GM18519 (cell line): ENCODE results near the gene BCAS3.

Source experiments
- ATAC-seq: cut with Tn5 transposase; IDR thresholded peaks from one replicate; pipeline ENCODE4 v1.9.1; 2021; ENCODE audit warnings: mild to moderate bottlenecking, moderate library complexity; ENCODE audit not compliant: unreplicated experiment, low FRiP score

BCAS3 gene

DNA sequence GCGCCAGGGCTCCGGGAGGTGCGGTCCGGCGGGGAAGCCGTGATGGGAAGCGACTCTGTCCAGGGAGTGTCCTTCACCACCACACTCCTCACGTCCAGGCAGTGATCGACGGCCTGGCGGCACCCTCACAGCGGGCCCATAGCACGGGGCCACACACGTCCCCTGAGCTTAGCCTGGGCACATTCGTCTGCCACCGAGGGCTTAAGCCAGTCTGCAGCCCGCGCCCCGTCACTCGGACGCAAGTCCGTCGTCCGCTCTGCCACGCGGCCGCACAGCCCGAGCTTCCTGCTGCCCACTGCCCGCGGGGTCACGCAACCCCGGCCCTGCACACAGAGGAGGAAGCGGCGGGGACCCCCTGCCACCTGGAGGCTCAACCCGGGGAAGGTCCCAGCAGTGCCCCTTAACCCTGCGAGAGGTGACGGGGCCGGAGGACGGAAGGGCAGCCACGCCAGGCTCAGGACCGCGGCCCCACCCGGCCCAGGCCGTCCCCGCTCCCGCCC is 719.0 kb downstream of the BCAS3 start:
- no peak for ATAC-seq

DNA sequence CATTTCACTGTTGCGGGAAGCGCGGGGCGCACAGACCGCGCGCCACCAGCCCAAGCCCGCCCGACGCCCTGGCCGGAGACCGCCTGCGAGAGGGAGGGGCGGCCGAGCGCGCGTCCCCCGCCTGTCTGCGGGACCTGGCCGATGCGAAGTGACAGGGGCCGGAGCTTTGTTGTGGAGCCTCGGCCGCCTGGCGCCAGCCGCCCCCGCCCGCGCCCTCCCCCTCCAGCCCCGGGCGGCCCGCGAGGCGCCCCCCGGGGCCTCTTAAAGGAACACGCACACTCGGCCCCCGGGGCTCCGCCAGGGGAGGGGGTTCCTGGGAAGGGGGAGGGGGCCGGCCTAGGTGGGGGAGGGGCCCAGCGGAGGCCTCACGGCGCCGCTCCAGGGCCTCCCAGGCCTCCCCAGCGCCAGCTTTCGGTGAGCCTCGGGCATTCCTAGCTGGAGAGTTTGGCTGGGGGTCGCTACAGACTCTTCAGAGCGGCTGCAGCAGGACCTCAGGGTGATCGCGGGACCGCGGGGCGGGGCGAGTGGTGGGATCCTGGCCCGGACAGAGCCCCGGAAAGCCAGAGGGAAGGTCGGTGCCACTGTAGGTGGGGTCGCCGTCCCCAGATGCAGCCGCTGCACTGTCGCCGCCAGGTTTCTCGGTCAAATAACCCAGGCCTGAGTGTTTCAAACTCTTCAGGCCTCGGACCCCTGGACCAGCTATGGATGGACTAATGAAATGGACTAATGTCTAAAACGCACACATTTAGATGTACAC is 719.6 kb downstream of the BCAS3 start:
- no peak for ATAC-seq

DNA sequence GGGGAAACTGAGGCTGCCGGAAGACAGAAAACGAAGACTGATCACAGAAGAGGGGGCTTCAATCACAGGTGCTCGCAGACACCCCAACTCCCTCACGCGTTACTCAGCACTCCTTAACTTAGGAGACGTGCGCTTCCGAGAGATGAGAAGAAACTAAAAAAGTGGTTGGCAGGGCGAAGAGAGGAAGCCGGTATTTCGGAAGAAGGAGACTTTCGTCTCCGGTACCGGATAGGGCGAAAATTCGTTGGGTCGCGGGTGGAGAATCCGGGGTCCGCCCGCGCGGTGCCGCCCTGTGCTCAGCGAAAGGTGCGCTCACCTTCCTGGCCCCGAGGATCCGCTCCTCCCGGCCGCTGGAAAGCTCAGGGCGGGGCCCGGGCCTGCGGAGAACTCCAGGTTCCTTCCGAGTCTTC is 721.1 kb downstream of the BCAS3 start:
- ATAC-seq: no peak

DNA sequence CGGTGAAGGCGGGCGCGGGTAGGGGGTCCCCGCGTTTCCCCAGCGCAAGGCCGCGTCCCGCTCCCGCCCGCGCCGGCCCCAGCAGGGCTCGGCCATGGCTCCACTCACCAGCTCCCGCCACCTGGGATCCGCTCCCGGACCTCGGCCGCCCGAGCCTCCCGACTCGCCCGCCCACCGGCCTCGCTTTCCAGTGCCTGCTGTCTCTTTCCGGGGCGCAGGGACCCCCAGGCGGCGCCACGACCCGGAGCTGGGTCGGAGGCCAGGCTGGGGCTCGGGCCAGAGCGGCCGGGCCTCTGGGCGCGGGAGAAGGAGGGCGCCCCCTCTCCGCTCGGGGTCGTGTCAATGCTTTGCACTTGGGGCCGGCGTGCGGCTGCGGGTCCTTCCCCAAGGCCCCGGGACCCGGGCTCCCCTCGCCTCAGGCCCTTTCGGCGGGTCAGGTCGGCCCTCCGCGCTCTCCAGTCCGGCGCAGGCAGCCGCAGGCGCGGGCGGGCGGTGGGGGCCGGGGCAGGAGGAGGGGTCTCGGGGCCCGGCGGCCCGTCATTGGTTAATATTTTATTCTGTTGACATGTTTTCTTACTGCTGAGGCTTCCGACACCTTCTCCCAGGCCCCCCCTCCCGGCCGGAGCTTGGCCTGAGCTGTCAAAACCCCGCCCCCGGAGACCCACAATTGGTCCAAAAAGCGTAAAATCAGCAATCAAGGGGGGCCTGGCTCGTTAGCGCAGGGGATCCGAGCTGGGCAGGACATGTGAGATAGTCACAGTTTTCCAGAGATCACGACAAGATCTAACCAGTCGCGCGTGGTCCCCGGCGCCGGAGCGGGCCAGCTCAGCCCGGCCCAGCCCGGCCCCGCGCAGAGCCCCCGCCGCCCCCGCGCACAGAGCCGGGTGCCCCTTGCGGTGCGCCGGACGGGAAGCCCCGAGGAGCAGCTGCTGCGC is 721.7 kb downstream of the BCAS3 start, which contains the start of gene TBX2:
TBX2 (plus strand) TSS at position 713 of the 935 bp plus-strand sequence. CDS start 334 bp downstream, outside the sequence.
- ATAC-seq: no peak

DNA sequence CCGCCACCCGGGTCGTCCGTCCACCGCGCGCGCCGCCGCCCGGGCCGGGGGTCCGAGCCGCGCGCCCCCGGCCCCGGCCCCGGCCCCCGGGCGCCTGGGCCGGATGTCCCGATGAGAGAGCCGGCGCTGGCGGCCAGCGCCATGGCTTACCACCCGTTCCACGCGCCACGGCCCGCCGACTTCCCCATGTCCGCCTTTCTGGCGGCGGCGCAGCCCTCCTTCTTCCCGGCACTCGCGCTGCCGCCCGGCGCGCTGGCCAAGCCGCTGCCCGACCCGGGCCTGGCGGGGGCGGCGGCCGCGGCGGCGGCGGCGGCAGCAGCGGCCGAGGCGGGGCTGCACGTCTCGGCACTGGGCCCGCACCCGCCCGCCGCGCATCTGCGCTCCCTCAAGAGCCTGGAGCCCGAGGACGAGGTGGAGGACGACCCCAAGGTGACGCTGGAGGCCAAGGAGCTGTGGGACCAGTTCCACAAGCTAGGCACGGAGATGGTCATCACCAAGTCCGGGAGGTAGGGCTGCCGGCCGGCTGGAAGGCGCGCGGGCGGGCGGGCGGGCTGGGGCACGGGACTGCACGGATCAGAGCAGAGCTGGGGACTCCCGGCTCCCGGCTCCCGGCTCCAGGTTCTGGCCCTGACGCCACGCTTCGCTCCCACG is 722.5 kb downstream of the BCAS3 start:
- no peak for ATAC-seq

DNA sequence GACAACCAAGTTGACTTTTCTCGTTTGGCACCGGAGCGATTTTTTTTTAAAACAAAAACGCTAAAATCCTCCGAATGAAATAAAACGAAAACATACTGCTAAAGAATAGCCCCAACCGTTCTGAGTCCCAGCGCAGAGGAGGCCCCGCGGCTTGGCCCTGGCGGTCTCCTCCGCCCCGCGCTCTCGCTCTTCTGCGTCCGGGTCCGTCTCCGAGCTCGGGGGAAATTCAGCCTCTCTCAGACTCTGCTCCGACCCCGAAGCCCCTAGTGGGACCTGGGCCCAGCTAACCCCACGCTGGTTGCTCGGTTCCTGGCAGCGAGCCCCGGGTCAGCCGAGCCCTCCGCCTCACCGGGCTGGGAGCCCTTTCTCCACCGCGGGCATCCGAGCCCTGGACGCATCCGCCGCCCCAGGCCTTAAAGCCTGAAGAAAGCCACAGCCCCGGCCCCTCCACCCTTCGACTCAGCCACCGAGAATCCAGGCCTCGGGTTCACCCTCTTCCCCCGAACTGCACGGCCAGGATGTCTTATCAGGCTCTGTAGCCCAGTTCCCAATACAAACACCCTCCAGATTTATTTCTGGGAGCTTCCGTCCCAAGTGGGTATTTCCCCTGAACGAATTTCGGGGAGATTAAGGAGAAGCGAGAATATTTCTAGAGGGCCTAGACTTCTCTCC is 723.2 kb downstream of the BCAS3 start:
- no peak for ATAC-seq

DNA sequence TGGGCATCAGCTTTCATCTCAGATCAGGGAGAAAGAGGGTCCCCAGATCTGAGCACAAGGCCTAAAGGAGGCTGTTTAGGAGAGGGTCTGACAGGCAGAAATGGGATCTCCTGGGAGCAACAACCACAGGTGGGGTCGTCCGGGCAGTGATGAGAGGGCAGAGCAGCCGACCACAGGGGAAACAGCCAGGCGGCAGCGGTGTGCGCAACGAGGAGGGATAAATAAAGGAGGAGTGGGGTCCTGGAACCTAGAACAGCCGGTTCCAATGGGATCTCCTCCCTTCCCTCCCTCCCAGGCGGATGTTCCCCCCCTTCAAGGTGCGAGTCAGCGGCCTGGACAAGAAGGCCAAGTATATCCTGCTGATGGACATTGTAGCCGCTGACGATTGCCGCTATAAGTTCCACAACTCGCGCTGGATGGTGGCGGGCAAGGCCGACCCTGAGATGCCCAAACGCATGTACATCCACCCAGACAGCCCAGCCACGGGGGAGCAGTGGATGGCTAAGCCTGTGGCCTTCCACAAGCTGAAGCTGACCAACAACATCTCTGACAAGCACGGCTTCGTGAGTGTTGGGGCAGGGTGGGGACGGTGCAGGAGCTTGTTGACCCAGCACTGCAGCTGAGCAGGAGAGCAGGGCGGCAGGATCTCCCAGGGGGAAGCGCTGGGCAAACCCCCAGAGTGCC is 723.9 kb downstream of the BCAS3 start:
- no peak for ATAC-seq

DNA sequence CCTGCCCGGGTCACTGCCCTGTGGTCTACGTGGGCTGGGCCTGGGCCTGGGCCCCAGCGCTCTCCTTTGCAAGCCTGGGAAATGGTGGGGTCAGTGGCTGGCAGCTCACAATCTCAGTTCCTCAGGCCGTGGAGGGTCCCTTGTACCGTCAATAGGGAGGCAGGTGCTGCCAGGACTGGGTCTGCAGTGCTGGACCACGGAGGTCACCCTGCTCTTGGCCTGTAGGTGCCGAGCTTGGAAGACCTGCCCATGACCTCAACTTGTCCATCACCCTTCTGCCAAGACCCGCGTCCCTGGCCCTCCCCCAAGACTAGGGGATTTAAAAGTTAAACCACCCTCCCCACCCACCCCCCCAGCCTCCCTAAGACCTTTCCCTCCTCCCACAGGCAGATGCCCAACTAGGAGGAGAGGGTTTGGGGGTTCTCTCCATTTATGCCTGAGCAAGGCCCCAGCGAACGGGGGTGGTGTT is 724.5 kb downstream of the BCAS3 start:
- ATAC-seq: no peak

DNA sequence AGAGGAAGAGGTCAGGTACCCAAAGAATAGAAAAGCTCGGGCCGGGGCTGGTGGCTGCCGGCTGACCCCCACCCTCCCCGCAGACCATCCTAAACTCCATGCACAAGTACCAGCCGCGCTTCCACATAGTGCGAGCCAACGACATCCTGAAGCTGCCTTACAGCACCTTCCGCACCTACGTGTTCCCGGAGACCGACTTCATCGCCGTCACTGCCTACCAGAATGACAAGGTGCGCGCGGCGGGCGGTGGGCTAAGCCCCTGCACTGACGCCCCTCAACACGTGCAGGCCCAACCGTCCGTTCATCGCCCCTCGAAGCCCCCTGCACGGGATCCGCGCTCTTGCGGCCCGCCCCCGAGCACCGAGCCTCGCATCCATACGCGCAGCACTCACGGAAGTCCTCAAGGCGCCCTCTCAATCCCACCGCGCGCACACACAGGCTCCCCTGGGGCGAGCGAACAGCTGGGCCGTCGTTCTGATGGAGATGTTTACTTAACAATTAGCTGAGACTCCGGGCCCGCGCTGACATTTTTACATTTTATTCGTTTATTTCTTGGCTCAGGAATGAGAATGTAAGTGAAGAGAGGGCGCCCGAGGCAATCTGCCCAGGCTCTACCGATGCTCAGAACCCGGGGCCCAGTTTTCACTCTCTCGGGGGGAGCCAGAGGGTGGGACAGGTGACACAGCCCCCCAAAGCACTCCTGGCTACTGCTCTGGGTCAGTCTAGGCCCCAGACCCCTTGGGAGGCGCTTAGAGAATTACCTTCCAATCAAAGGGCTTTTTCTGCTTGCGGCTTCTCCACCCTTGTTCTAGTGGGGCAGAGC is 725.5 kb downstream of the BCAS3 start:
- no peak for ATAC-seq

DNA sequence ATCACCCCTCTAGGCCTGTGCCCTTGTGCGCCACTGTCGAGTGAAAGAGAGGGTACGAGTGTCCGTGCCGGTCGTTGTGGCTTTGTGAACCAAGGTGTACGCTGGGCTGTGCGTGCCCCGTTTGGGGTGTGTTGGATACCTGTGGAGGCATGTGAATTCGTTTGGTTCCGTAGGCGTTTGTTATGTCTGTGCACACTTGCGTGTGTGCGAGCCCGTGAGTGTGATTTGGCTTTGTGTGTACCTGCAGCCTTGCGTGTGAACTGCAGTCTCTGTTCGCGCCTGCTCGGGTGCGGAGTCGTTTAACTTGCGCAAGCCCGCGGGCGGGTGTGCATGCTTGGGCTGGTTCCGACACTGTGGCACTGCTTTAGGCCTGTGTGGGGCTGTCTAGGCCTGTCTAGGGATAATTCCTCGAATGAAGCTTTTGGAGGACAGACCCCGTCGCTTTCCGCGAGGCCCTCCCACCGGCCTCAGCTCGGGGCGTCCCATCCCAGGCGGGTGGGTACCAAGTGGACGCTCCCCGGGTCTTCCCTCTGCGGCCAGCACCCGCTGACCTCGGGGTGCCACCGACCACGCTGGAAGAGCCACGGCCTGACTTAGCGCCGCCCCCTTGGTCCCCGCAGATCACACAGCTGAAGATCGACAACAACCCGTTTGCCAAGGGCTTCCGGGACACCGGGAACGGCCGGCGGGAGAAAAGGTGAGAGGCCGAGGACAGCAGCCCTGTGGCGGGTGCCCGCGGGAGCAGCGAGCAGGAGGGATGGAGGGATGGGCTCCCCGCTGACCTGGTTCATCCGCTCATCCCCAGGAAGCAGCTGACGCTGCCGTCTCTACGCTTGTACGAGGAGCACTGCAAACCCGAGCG is 726.4 kb downstream of the BCAS3 start:
- no peak for ATAC-seq

DNA sequence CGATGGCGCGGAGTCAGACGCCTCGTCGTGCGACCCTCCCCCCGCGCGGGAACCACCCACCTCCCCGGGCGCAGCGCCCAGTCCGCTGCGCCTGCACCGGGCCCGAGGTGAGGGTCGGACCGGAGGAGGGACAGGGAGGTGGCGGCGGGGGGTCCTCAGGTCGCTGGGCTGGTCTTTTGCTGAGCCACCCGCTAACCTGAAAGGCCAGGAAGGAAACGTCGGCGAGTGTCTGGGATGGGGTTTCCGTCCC is 726.9 kb downstream of the BCAS3 start:
- ATAC-seq: no peak

DNA sequence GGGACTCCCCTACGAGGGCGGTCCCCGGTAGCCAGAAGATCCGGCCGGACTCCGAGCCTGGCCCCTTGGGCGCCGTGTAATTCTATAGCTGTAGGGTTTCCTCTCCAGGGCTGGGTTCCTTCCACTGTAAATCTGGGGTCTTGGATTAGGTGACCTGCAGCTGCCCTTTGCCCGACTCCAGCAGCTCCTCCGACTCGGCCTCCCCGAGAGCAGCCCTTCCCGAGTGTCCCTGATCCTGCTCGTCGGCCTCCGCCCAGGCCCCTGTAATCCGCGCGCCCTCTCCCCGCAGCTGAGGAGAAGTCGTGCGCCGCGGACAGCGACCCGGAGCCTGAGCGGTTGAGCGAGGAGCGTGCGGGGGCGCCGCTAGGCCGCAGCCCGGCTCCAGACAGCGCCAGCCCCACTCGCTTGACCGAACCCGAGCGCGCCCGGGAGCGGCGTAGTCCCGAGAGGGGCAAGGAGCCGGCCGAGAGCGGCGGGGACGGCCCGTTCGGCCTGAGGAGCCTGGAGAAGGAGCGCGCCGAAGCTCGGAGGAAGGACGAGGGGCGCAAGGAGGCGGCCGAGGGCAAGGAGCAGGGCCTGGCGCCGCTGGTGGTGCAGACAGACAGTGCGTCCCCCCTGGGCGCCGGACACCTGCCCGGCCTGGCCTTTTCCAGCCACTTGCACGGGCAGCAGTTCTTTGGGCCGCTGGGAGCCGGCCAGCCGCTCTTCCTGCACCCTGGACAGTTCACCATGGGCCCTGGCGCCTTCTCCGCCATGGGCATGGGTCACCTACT is 727.4 kb downstream of the BCAS3 start:
- ATAC-seq: no peak

DNA sequence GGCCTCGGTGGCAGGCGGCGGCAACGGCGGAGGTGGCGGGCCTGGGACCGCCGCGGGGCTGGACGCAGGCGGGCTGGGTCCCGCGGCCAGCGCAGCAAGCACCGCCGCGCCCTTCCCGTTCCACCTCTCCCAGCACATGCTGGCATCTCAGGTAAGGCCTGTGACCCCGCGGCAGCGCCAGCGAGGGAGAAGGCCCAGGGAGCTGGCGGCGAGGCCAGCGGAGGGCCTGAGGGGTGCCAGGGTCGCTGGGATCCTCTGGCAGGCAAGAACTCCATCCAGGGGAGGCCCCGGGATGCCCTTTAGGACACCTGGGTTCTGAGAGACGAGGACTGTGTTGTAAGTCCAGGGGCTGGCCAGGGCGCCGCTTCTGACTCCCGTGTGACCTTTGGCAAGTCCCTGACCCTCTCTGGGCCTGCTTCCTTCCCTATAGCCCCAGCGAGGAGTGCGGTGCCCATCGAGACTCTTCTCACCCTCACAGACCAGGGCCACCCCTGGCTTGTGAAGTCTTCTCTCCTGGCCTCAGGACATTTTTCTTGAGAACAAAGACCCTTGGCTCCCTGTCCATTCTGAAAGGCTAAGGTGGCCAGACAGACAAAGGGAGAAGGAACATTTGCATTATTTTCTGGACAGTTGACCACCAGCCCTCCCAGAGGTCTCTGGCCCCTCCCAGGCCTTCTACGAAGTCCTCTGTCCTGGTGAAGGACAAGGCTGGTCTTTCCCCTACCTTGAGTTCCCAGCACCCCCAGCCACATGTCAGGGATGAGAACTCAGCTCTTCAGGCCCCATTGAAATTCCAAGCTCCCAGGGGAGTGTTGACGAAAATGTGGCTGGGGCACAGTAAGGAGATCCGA is 728.3 kb downstream of the BCAS3 start:
- ATAC-seq: no peak

DNA sequence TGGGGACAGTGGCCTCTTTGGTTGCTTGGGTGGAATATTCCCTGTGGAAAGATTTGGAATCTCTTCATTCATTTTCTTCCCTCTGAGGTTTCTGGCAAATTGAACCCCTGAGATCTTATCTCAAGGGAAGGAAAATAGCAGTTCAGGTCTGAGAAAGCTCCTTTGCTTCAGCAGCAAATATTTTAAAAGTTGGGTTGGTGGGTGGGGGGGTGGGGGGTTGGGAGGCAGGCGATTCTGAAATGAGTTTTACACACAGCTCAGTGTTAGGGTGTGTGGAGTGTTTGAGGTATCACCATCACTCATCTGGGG is 728.8 kb downstream of the BCAS3 start:
- ATAC-seq: no peak

DNA sequence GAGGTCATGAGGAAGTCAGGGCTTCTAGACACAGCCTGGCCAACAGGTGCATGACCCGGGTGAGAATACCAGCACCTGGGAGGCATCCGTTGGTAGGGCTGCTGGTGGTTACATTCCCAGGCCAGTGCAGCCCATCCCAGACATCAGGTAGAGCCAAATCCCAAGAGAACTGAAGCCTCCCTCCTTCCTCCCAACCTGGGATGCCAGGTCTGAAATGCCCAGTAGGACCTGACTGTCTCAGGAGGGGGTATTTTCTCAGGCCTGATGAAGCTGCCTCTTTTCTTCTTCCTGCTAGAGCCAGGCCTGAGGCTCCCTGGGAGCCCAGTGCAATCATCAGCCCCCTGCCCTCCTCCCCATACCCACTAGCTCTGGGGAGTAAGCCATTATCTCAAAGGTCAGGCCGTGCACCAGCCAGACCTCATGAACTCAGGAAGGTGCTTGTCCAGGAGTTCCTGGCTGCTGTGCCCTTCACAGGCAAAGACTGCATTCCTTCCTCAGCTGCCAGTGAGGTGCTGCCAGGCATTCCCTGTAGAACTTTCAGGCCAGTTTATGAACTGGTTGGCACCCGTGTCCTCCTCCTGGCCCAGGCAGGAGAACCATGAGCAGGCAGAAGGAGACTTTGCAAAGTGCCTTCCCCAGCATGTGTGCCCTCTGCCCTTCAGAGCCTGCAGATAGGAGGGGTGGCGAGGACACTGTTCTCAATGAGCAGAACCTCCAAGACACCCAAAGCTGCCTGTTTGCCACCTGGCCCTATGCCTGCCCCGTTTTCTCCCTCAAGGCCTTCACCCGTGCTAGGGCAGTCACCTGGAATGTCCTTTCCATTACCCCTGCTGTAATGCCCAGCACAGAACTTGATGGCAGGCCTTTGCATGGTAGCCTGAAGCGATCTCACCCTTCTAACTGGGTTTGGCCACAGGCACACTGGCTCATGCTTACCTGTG is 729.6 kb downstream of the BCAS3 start:
- no peak for ATAC-seq
